Activated naive CD4-positive, alpha-beta T cell (primary cell): ENCODE results near the gene RABGEF1.
A peak's percentile ranks its signal among the peaks of the same experiment; 100 is the strongest.
"Not testable (repeated sequence)": the region's sequence is repeated elsewhere in the genome, so short reads cannot be mapped to it uniquely, and the experiment has no call there.

Source experiments
- DNase-seq, 4 experiments: peaks; one replicate each; lab custom pipeline; 2025; lab: John Stamatoyannopoulos, UW

RABGEF1 gene

GRCh38 chr7:66735850-66736249 is 4.7 kb upstream of the RABGEF1 start:
- no peak for DNase-seq

GRCh38 chr7:66736892-66737291 is 3.6 kb upstream of the RABGEF1 start:
- DNase-seq: no peak

DNA sequence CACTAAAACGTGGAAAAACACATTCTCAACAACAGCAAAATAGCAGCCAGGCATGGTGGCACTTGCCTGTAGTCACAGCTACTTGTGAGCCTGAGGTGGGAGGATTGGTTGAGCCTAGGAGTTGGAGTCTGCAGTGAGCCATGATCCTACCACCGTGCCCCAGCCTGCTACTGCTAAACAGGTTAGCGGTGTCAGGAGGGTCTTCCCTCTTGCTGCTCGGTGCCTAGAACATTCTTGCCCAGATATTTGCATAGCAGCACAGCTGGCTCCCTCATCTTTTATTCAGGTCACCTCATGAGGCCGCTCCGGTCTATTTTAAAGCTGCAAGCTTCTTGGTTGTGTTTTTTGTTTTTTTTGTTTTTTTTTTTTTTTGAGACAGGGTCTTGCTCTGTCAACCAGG is 2.9 kb upstream of the RABGEF1 start:
- DNase-seq: no peak

GRCh38 chr7:66739477-66739876 is 1.1 kb upstream of the RABGEF1 start:
- DNase-seq: no peak

DNA sequence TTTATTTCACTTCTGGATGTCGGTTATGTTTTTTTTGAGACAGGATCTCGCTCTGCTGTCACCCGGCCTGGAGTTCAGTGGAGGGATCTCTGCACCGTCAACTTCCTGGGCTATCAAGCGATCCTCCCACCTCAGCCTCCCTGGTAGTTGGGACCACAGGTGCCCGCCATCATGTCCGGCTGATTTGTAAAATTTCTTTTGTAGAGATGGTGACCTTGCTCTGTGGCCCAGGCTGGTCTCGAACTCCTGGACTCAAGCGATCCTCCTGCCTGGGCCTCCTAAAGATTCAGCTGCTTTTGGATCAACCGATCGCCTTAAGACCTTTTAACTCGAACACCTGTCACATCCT is 606 bp upstream of the RABGEF1 start:
- DNase-seq: no peak

DNA sequence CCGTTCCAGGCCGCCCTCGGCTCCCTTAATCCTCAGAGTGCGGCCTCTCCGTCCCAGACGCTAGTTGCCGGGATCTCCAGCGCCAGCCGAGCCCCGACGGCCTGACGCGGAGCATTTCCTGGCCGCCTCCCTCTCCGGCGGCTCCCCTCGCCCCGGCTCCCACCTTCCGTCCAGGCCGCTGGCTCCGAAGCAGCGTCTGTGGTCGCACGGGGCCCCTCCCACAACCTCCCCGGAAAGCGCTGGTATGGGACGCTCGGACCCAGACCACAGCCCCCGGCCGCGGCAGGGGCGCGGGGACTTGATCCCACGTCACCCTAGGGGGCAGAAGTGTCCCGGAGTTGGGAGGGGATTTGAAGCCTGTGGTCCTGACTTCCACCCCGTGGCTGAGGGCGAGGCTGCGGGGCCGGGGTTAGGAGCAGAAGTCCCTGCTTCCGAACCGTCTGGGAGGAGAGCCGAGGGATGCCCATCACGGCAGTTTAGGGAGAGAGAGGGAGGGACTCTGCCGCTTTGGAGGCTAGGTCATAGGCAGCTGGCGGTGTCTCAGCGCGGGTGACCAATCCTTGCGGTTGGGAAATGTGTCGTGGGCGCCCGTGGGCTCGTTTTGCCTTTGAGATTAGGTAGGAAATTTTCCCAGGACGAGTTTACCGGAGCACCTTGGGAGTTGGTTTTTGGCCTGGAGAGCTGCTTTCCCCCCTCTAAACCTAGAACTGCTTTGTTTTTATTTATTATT is 612 bp downstream of the RABGEF1 start:
- DNase-seq: peak in 2 of 4 experiments; percentile 29 to 38

DNA sequence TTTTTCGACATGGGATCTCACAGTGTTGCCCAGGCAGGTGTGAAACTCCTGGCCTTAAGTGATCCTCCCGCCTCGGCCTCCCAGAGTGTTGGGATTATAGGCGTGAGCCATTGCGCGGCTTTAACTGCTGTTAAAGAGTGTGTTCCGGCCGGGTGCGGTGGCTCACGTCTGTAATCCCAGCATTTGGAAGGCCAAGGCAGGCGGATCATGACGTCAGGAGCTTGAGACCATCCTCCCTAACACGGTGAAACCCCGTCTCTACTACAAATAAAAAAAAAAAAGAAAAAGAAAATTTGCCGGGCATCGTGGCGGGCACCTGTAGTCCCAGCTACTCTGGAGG is 1.1 kb downstream of the RABGEF1 start:
- DNase-seq: no peak

DNA sequence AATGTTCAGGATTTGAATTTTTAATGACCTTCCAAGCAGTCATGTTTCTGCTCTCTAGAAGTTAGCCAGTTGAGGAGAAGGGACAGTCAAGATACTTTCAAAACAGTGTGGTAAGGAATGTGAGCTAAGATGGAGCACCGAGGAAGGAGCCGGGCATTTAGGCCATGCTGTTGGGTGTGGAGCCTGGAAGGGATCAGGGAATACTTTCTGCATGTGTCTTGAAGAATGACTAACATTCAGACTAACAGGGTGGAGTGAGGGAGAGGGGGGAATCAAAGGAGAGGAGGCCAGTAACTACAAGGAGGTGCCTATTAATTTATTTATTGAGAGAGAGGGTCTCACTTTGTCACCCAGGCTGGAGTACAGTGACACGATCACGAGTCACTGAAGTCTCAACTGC is 1.8 kb downstream of the RABGEF1 start:
- not testable (repeated sequence) for DNase-seq

DNA sequence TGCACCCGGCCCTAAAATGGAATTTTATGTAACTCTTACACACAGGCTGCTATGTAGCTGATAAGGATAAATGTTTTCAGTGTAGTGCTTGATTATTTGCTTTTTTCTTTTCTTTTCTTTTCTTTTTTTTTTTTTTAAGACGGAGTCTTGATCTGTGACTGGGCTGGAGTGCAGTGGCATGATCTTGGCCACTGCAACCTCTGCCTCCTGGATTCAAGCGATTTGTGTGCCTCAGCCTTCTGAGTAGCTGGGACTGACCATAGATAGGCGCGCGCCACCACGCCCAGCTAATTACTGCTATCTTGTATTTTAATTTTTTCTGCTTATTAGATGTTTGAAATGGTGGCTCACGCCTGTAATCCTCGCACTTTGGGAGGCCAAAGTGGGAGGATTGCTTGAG is 3.4 kb downstream of the RABGEF1 start:
- DNase-seq: no peak

- no peak for DNase-seq
Observed at GRCh38 chr7:66747385-66747784, 6.9 kb downstream of the RABGEF1 start.

- no peak for DNase-seq
Observed at GRCh38 chr7:66747881-66748511, 7.5 kb downstream of the RABGEF1 start.

- no peak for DNase-seq
Observed at GRCh38 chr7:66748791-66749190, 8.3 kb downstream of the RABGEF1 start.

- DNase-seq: no peak
Observed at GRCh38 chr7:66751945-66752344, 11.4 kb downstream of the RABGEF1 start.

DNA sequence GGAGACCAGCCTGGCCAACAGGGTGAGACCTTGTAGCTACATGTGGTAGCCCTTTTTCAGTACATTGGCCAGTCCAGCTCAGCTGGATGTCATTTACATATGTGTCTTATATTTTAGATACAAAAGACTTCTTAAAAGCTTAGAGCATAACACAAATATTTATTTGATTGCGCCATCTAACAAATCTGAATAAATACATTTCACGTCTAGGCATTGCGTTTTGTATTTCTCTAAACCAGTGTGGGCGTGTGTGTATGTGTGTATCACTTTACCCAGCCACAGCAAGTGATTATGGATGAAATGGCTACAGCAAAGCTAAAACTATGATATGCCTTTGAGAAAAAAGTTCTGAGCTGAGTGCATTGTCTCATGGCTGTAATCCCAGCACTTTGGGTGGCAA is 14.0 kb downstream of the RABGEF1 start:
- DNase-seq: no peak

DNA sequence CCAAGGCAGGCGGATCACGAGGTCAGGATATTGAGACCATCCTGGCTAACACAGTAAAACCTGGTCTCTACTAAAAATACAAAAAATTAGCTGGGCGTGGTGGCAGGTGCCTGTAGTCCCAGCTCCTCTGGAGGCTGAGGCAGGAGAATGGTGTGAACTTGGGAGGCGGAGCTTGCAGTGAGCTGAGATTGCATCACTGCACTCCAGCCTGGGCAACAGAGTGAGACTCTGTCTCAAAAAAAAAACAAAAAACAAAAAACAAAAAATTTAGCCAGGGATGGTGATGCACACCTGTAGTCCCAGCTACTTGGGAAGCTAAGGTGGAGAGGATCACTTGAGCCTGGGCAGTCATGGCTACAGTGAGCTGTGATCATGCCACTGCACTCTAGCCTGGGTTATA is 14.5 kb downstream of the RABGEF1 start:
- not testable (repeated sequence) for DNase-seq

- DNase-seq: not testable (repeated sequence)
Observed at GRCh38 chr7:66756227-66756626, 15.7 kb downstream of the RABGEF1 start.

GRCh38 chr7:66756889-66757288 is 16.4 kb downstream of the RABGEF1 start:
- no peak for DNase-seq

- no peak for DNase-seq
Observed at GRCh38 chr7:66757939-66758338, 17.4 kb downstream of the RABGEF1 start.

DNA sequence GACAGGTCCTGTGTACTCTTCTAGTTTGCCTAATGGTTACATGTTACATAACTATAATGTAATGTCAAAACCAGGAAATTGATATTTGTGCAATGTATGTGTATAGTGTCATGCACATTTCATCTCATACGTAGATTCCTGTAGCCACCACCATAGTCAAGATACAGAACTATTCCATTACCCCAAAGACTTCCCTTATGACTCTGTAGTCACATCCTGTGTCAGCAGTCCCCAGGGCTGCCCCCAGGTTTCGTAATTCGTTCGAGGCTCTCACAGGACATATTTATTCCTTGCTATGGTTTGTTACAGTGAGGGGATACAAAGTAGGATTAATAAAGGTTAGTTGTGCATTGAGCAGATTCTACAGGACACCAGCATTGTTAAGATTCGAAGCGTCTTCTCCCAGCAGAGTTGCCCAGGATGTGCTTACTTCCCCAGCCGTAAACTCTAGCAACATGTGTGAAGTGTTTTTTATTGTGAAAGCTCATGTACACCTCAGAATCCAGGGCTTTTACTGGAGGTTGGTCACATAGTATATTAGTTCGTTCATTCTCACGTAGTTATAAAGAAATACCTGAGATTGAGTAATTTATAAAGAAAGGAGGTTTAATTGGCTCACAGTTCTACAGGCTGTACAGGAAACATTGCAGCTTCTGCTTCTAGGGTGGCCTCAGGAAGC is 18.6 kb downstream of the RABGEF1 start:
- DNase-seq: no peak

DNA sequence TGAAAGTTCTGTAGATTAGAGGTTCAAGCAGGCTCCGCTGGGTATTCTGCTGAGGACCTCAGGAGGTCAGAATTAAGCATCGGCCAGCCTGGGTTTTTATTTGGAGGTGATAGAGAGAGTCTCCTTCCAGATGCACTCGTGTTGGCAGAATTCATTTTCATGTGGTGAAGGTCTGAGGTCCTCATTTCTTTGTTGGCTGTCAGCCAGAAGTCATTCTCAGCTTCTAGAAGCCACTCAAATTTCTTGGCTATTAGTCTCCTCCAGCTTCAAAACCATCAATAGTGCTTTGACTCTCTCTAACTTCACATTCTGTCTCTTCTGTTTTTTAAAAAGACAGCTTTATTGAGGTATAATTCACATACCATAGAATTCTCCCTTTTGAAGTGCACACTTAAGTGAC is 22.6 kb downstream of the RABGEF1 start:
- DNase-seq: not testable (repeated sequence)

DNA sequence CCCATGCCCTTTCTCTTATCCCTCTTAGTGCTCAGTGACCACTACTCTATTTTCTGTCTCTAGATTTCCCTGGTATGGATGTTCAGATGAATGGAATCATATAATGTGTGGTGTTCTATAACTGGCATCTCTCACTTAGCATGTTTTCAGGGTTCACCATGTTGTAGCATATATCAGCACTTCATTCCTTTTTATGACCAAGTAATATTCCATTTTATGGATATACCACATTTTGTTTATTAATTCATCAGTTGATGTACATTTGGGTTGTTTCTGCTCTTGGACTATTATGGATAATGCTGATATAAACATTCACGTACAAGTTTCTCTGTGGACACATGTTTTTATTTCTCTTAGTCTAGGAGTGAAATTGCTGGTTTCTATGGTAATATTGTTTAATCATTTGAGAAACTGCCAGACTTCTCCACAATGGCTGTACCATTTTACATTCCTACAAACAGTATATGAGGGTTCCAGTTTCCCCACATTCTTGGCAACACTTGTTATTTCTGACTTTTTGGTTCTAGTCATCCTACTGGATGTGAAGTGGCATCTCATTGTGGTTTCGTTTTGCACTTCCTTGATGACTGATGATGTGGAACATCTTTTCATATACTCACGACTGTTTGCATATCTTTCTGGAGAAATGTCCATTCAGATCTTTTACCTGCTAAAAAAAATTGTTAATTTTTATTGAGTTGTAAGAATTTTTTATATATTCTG is 23.3 kb downstream of the RABGEF1 start:
- DNase-seq: not testable (repeated sequence)

GRCh38 chr7:66764905-66765304 is 24.4 kb downstream of the RABGEF1 start:
- DNase-seq: not testable (repeated sequence)
